HUES64 (cell line): ENCODE results near the gene EIF6.

ENCODE experiments used
- H3K27ac ChIP-seq: 2 replicates; pipeline ENCODE4 v1.7.0; 2013; ENCODE audit warnings: low read depth, low read length, inconsistent platforms
- H3K27me3 ChIP-seq: 2 replicates; pipeline ENCODE4 v1.6.1; 2013; ENCODE audit warnings: mild to moderate bottlenecking, low read length; ENCODE audit not compliant: insufficient read depth
- H3K36me3 ChIP-seq: 2 replicates; pipeline ENCODE4 v1.6.1; 2013; ENCODE audit warnings: mild to moderate bottlenecking, low read length; ENCODE audit not compliant: insufficient read depth
- H3K4me1 ChIP-seq: 2 replicates; pipeline ENCODE4 v1.6.1; 2013; ENCODE audit warnings: mild to moderate bottlenecking, low read length, moderate library complexity; ENCODE audit not compliant: insufficient read depth
- H3K4me3 ChIP-seq: 2 replicates; pipeline ENCODE4 v1.5.1; 2013; ENCODE audit warnings: mild to moderate bottlenecking, low read length, moderate library complexity
- H3K9ac ChIP-seq: 2 replicates; pipeline ENCODE4 v1.6.1; 2013; ENCODE audit warnings: mild to moderate bottlenecking, low read depth, low read length
- H3K9me3 ChIP-seq: 2 replicates; pipeline ENCODE4 v1.6.1; 2013; ENCODE audit warnings: low read depth, low read length; ENCODE audit not compliant: insufficient read depth
- WGBS: fragments of 150-250, 120-280 bp; methylation state at CpG from one replicate; pipeline ENCODE4 v1.1.7; 2013; ENCODE audit warnings: missing lambda C conversion rate; 5-methylcytosine and 5-hydroxymethylcytosine counted together

The EIF6 gene

DNA sequence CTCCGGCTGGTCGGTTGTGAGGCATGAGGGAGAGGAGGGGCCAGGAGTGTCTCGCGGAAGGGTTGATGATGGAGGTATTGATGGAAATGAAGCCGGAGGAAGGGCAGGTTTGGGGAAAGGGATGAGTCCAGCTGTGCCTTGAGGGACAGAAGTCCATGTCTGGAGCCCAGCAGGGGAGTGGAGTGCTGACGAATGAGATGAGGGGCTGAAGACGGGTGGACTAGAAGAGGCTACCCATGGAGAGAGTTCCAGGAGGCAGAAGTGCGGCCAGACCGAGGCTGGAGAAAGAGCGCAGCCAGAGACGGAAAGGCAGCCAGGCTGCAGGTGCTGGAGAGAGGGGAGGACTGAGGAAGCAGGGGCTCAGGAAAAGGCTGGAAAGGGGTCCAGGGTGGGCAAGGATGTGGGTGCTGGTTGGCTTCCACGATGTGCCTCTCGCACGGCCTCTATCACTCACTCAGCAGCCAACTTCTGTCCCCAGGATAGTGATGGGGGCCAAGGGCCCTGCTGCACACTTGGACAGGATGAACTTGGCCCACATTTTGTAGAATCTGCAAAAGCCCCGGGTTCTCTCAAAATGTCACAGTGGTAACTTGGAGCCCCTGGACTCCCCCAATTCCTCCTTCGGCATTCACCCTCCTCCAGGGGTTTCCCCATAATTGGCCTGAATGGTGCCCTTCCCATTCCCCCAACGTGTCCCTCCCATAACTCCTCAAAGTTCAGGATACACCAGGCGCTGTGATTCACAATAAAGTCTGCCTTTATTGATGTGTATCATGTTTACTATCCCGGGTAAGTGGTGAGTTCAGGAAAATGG, 627 bp upstream of the EIF6 start:
- 40% methylated on average over 19 of the region's 19 CpGs for WGBS
- H3K9me3 ChIP-seq: no peaks in the 10 kb centered on the region
- H3K4me1 ChIP-seq: peaks cover 5% of the 10 kb centered on the region; the same call in 1 of the 2 replicates
- H3K27me3 ChIP-seq: no peaks in the 10 kb centered on the region
- H3K27ac ChIP-seq: peak overlapping the region; percentile 78
- peaks cover 25% of the 10 kb centered on the region for H3K36me3 ChIP-seq
- peak overlapping the region; percentile 88 for H3K9ac ChIP-seq
- peak overlapping the region; percentile 91 for H3K4me3 ChIP-seq

DNA sequence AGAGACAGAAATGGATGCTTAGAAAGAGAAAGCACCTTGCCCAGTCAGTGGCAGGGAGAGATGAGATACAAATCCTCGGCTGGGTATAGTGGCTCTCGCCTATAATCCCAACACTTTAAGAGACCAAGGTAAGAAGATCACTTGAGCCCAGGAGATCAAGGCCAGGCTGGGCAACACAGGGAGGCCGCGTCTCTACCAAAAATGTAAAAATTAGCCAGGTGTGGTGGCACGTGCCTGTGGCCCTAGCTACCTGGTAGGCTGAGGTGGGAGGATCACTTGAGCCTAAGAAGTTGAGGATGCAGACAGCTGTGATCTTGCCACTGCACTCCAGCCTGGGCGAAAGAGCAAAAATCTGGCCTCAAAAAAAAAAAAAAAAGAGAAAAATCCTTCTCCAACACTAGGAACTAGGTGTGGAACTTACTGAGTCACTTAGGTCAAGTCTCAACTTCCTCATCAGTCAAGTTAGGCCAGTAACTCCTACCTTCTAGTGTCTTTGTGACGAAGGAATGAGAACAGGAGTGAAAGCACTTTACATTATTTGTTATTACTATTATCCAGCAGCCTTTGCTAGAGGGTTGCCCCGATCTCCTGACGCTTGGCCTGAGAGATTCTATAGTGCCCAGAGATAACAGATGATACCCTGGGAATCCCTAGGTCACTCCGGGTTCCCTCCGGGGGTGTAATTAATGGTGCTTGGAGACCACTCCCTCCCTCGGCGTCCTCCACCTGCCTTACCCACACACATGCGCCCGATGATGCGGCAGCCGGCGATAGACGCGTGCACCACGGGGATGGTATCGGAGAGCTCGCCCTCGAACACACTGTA, 918 bp downstream of the EIF6 start:
- Histone ChIP-seq H3K27me3 (no peaks in the 10 kb centered on the region), H3K9ac (peak overlapping the region; percentile 88), H3K27ac (peak overlapping the region; percentile 78), H3K4me1 (peaks cover 5% of the 10 kb centered on the region; the same call in 1 of the 2 replicates), H3K4me3 (peak overlapping the region; percentile 91), H3K36me3 (peaks cover 41% of the 10 kb centered on the region), H3K9me3 (no peaks in the 10 kb centered on the region)
- WGBS: 25% methylated on average over 22 of the region's 24 CpGs

- no peak overlapping the region for H3K4me3 ChIP-seq
- peaks cover 10% of the 10 kb centered on the region for H3K4me1 ChIP-seq
- H3K27ac ChIP-seq: no peak overlapping the region
- WGBS: 96% methylated on average over 10 of the region's 10 CpGs
- H3K27me3 ChIP-seq: no peaks in the 10 kb centered on the region
- peaks cover 49% of the 10 kb centered on the region for H3K36me3 ChIP-seq
- no peak overlapping the region for H3K9ac ChIP-seq
- H3K9me3 ChIP-seq: no peaks in the 10 kb centered on the region
Observed at GRCh38 chr20:35281506-35282101, 3.0 kb downstream of the EIF6 start.

- H3K9ac ChIP-seq: no peak overlapping the region
- H3K36me3 ChIP-seq: peaks cover 59% of the 10 kb centered on the region
- no peak overlapping the region for H3K27ac ChIP-seq
- H3K4me3 ChIP-seq: no peak overlapping the region
- H3K4me1 ChIP-seq: peaks cover 11% of the 10 kb centered on the region
- 96% methylated on average over 6 of the region's 6 CpGs for WGBS
- H3K9me3 ChIP-seq: no peaks in the 10 kb centered on the region
- no peaks in the 10 kb centered on the region for H3K27me3 ChIP-seq
Observed at GRCh38 chr20:35280523-35280922, 4.0 kb downstream of the EIF6 start.

GRCh38 chr20:35279533-35280174, 4.9 kb downstream of the EIF6 start:
- Histone ChIP-seq H3K4me3 (no peak overlapping the region), H3K27me3 (no peaks in the 10 kb centered on the region), H3K9ac (no peak overlapping the region), H3K27ac (no peak overlapping the region; the same call in 1 of the 2 replicates), H3K9me3 (no peaks in the 10 kb centered on the region), H3K36me3 (peaks cover 59% of the 10 kb centered on the region), H3K4me1 (peaks cover 11% of the 10 kb centered on the region)
- 94% methylated on average over 7 of the region's 7 CpGs for WGBS

- H3K27ac ChIP-seq: no peak overlapping the region; the same call in 1 of the 2 replicates
- H3K9me3 ChIP-seq: no peaks in the 10 kb centered on the region
- peaks cover 59% of the 10 kb centered on the region for H3K36me3 ChIP-seq
- peaks cover 11% of the 10 kb centered on the region for H3K4me1 ChIP-seq
- WGBS: 94% methylated on average over 5 of the region's 5 CpGs
- H3K9ac ChIP-seq: no peak overlapping the region
- H3K4me3 ChIP-seq: no peak overlapping the region
- H3K27me3 ChIP-seq: no peaks in the 10 kb centered on the region
Observed at GRCh38 chr20:35279040-35279439, 5.5 kb downstream of the EIF6 start.

DNA sequence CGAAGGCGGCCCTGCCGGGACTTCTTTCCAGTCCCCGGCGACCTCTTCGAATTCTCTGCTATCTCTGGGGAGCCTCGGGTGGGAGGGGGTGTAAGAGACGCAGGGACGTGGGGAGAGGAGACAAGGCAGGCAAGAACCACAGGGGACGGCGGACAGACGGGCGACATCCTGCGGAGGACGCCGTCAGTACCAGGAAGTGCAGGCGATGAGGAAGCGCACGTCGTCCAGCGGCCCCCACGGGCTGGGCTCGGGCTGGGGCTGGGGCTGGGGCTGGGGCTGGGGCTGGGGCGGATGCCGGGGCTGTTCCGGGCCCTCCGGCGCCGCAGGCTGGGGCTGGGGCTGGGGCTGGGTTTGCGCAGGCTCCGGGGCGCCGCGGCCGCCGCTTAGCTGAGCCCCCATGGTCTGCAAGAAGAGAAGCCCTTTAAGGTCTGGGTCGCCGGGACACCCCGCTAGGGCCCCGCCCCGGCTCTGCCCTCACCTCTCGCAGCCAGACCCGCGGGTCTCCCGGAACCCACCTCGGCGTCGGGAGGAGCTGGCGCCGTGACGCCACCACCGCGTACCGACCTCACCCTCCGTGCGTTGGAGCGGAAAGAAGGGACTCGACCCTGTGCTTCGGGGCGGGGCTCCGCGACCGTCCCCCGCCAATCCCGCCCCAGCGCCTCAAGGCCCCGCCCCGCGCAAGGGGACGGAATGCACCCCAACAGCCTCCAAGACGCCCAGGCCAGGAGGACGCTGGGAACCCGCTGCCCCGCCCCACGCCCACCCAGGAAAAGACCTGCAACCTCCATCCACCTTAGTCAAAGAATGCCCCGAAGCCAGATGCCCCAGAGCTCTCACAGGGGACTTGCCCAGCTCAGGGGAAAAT, 6.8 kb downstream of the EIF6 start, which contains the start of gene MMP24OS:
TSS of gene MMP24OS (minus strand) at position 592 of the 865 bp plus-strand sequence. CDS start at position 399, 193 bp downstream.
- Histone ChIP-seq H3K36me3 (peaks cover 56% of the 10 kb centered on the region), H3K9me3 (no peaks in the 10 kb centered on the region), H3K4me1 (peaks cover 5% of the 10 kb centered on the region), H3K27ac (peak within 1 kb of the TSS; percentile 95), H3K4me3 (peak within 1 kb of the TSS; percentile 92), H3K27me3 (no peaks in the 10 kb centered on the region), H3K9ac (peak within 1 kb of the TSS; percentile 91)
- 1% methylated on average over 76 of the region's 76 CpGs for WGBS

DNA sequence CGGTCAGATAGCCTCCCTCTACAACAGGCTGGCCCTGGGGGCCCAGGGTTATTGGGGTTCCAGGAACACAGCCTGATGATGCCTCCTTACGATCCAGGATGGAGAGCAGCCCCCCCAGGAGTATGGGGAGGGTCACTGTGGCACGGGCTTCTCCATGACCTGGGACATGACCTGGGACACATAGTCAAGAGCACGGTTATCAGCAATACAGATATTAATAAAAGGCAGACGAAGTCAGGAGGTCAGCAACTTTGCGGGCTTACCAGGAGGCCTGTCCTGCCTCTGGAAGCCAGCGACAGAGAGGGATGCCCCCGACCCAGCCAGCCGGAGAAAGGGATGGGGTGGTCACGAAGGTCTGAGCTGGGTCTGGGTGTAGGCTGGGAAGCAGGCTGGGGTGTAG, 7.4 kb downstream of the EIF6 start:
- peak overlapping the region; percentile 95 for H3K27ac ChIP-seq
- 32% methylated on average over 10 of the region's 10 CpGs for WGBS

GRCh38 chr20:35276408-35276807, 8.2 kb downstream of the EIF6 start:
- Histone ChIP-seq H3K9ac (no peak overlapping the region), H3K27ac (peak overlapping the region; percentile 95; the same call in 1 of the 2 replicates), H3K4me3 (peak overlapping the region; percentile 92; the same call in 1 of the 2 replicates)

More for the DNA sequence above, 7.4 kb downstream of the EIF6 start:
- H3K9me3 ChIP-seq: no peaks in the 10 kb centered on the region
- H3K27me3 ChIP-seq: no peaks in the 10 kb centered on the region
- H3K36me3 ChIP-seq: peaks cover 50% of the 10 kb centered on the region
- peaks cover 5% of the 10 kb centered on the region for H3K4me1 ChIP-seq
- peak overlapping the region; percentile 92 for H3K4me3 ChIP-seq
- peak overlapping the region; percentile 91 for H3K9ac ChIP-seq

GRCh38 chr20:35275741-35276251, 8.8 kb downstream of the EIF6 start:
- H3K27me3 ChIP-seq: no peaks in the 10 kb centered on the region
- WGBS: 94% methylated on average over 12 of the region's 12 CpGs
- H3K4me3 ChIP-seq: no peak overlapping the region
- peaks cover 5% of the 10 kb centered on the region for H3K4me1 ChIP-seq
- no peak overlapping the region for H3K27ac ChIP-seq
- no peak overlapping the region for H3K9ac ChIP-seq
- peaks cover 45% of the 10 kb centered on the region for H3K36me3 ChIP-seq
- H3K9me3 ChIP-seq: no peaks in the 10 kb centered on the region

More at GRCh38 chr20:35276408-35276807, 8.2 kb downstream of the EIF6 start:
- Histone ChIP-seq H3K4me1 (peaks cover 5% of the 10 kb centered on the region), H3K27me3 (no peaks in the 10 kb centered on the region), H3K9me3 (no peaks in the 10 kb centered on the region), H3K36me3 (peaks cover 49% of the 10 kb centered on the region)
- WGBS: 89% methylated on average over 6 of the region's 6 CpGs
